Smooth muscle cell (in vitro differentiated cells): ENCODE data around the gene CRTAC1. TPM values are rescaled to one million over a fixed set of nuclear protein-coding genes. Genes with fewer than 3 reads are reported as not detected.

Source experiments
- DNase-seq: peaks from one replicate; lab custom pipeline; 2025; ENCODE audit not compliant: unreplicated experiment; lab: John Stamatoyannopoulos, UW
- H2AFZ ChIP-seq: fragments of 200-600 bp; sonication (generic); 2 replicates; pipeline ENCODE4 v1.6.0; 2016; ENCODE audit warnings: antibody characterized with exemption, low read depth, mild to moderate bottlenecking
- H3F3A ChIP-seq: fragments of 200-600 bp; sonication (generic); 2 replicates; pipeline ENCODE4 v1.6.0; 2017; ENCODE audit warnings: antibody characterized with exemption, low read depth
- H3K27ac ChIP-seq: fragments of 200-600 bp; sonication (generic); 2 replicates; pipeline ENCODE4 v1.5.1; 2016; ENCODE audit warnings: low read depth, mild to moderate bottlenecking
- H3K27me3 ChIP-seq: fragments of 200-600 bp; sonication (generic); 2 replicates; pipeline ENCODE4 v1.6.1; 2016; ENCODE audit warnings: low read depth, mild to moderate bottlenecking
- H3K36me3 ChIP-seq: fragments of 200-600 bp; sonication (generic); 2 replicates; pipeline ENCODE4 v1.5.1; 2016; ENCODE audit warnings: low read depth
- H3K4me1 ChIP-seq: fragments of 200-600 bp; sonication (generic); 2 replicates; pipeline ENCODE4 v1.5.1; 2016; ENCODE audit warnings: low read depth
- H3K4me2 ChIP-seq: fragments of 200-600 bp; sonication (generic); 2 replicates; pipeline ENCODE4 v1.6.0; 2016; ENCODE audit warnings: mild to moderate bottlenecking
- H3K4me3 ChIP-seq: fragments of 200-600 bp; sonication (generic); 2 replicates; pipeline ENCODE4 v1.5.1; 2016; ENCODE audit warnings: mild to moderate bottlenecking
- H3K79me2 ChIP-seq: fragments of 200-600 bp; sonication (generic); 2 replicates; pipeline ENCODE4 v1.6.0; 2016; ENCODE audit warnings: low read depth, mild to moderate bottlenecking
- H3K9ac ChIP-seq: fragments of 200-600 bp; sonication (generic); 2 replicates; pipeline ENCODE4 v1.6.0; 2016; ENCODE audit warnings: low read depth
- H3K9me3 ChIP-seq: fragments of 200-600 bp; sonication (generic); replicated peaks from 2 replicates; pipeline ENCODE4 v1.5.1; 2016; ENCODE audit warnings: low read depth
- H4K20me1 ChIP-seq: fragments of 200-600 bp; sonication (generic); 2 replicates; pipeline ENCODE4 v1.6.0; 2016; ENCODE audit warnings: low read depth
- WGBS: methylation state at CpG from one replicate; pipeline ENCODE4 v1.1.7; 2016; ENCODE audit warnings: low lambda C conversion rate; 5-methylcytosine and 5-hydroxymethylcytosine counted together
- polyA plus RNA-seq: library from polyadenylated mRNA; unstranded; fragments of >200 nt; fragmentation: Nextera tagmentation; extraction: Ambion mirVana; gene quantifications from 2 replicates; pipeline ENCODE4 v1.2.1, GENCODE V29; 2016
- total RNA-seq: library from RNA; depleted of rRNA; stranded (reverse); fragments of >200 nt; gene quantifications from 2 replicates; pipeline ENCODE4 v1.2.3, GENCODE V29; 2014
- TF ChIP-seq, protein P1 (sequence below): fragments of 200-600 bp; sonication (generic); IDR thresholded peaks from 2 replicates; pipeline ENCODE4 v1.5.1; 2017; ENCODE audit warnings: borderline replicate concordance, mild to moderate bottlenecking, antibody characterized with exemption; ENCODE audit not compliant: insufficient read depth, poor library complexity, severe bottlenecking

CRTAC1 gene
- total and polyA plus RNA-seq, 2 experiments from 2014 or later: 0.31 to 0.65 TPM

DNA sequence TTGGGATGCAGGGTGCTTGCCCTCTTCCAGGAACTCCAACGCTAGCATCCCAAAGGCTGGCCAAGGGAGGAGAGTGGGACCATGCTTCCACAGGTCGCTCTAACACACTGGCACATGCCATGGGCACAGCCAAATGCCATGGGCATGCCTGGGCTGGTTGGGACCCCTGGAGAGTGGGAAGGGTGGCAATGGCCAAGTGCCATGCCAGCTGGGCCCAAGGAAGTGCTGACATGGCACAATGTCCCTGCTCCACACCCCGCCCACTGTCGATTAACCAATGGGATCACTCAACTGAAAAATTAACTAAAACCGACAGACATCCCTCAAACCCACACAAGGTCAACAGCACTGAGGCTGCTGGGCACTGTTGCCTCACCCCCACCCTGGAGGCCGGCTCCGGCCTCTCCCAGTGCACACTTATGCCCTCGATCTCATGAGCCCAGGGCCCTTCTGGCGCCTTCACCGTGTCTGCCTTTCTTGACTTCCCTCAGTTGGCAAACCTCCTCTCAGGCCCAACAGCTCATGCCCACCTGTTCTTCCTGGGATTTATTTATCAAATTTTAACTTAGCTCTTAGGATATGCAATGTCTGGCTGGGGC, 97.4 kb downstream of the CRTAC1 start:
- H3K36me3 ChIP-seq: no peaks in the 10 kb centered on the region
- TF ChIP-seq, protein P1, sequence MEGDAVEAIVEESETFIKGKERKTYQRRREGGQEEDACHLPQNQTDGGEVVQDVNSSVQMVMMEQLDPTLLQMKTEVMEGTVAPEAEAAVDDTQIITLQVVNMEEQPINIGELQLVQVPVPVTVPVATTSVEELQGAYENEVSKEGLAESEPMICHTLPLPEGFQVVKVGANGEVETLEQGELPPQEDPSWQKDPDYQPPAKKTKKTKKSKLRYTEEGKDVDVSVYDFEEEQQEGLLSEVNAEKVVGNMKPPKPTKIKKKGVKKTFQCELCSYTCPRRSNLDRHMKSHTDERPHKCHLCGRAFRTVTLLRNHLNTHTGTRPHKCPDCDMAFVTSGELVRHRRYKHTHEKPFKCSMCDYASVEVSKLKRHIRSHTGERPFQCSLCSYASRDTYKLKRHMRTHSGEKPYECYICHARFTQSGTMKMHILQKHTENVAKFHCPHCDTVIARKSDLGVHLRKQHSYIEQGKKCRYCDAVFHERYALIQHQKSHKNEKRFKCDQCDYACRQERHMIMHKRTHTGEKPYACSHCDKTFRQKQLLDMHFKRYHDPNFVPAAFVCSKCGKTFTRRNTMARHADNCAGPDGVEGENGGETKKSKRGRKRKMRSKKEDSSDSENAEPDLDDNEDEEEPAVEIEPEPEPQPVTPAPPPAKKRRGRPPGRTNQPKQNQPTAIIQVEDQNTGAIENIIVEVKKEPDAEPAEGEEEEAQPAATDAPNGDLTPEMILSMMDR: no peak
- H3K27ac ChIP-seq: no peak overlapping the region
- H3K4me2 ChIP-seq: no peak overlapping the region
- no peaks in the 10 kb centered on the region for H4K20me1 ChIP-seq
- H3K9ac ChIP-seq: no peak overlapping the region
- no peak for DNase-seq
- H2AFZ ChIP-seq: no peak overlapping the region
- H3K4me3 ChIP-seq: no peak overlapping the region
- no peaks in the 10 kb centered on the region for H3K79me2 ChIP-seq
- H3F3A ChIP-seq: no peaks in the 10 kb centered on the region
- WGBS: 89% methylated on average over 10 of the region's 10 CpGs
- H3K4me1 ChIP-seq: no peaks in the 10 kb centered on the region
- H3K9me3 ChIP-seq: no peaks in the 10 kb centered on the region
- H3K27me3 ChIP-seq: peaks cover 32% of the 10 kb centered on the region

DNA sequence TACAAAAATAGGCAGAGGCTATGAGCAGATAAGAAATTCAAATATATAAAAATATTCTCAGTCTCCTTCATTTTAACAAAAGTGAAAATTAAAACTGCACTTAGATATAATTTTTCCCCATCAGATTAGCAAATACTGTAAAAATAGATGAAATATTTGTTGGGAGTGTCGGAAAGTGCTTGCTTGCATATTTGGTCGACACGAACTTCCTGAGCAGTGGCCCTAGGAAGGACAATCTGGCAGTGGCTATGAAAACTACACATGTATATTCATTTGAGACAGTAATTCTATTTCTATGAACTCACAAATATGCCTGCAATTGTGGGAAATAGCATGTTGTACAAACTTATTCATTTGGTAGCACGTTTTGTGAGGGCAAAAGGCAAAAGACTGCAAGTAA, 99.4 kb downstream of the CRTAC1 start:
- Histone ChIP-seq H3K9ac (no peak overlapping the region), H3F3A (no peaks in the 10 kb centered on the region), H3K4me1 (no peaks in the 10 kb centered on the region), H3K27ac (no peak overlapping the region), H3K4me3 (no peak overlapping the region), H4K20me1 (no peaks in the 10 kb centered on the region), H3K4me2 (no peak overlapping the region), H2AFZ (no peak overlapping the region), H3K79me2 (no peaks in the 10 kb centered on the region), H3K9me3 (no peaks in the 10 kb centered on the region), H3K36me3 (no peaks in the 10 kb centered on the region), H3K27me3 (peaks cover 41% of the 10 kb centered on the region)
- 78% methylated on average over 4 of the region's 4 CpGs for WGBS
- no peak for DNase-seq
- TF ChIP-seq, protein P1: no peak

DNA sequence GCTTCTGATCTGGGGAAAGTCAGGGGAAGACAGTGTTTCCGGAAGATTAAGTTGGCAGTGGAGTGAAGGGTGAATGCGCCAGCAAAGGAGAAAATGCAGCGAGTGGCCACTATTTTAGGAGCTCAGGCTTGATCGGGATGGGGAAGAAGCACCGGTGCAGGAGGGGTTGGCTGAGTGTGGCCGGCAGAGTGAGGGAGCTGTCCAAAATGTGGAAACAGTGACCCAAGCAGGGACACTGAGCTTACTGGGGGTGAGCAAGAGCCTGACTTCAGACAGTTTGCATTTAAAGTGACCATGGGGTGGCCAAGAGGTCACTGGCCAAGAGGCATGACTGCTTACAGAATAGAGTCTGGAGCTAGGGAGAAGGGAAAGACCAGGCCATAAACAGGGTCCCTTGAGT, 101.5 kb downstream of the CRTAC1 start:
- no peaks in the 10 kb centered on the region for H3K9me3 ChIP-seq
- H3K79me2 ChIP-seq: no peaks in the 10 kb centered on the region
- 81% methylated on average over 6 of the region's 6 CpGs for WGBS

More for the DNA sequence above, 101.5 kb downstream of the CRTAC1 start:
- Histone ChIP-seq H3K4me1 (no peaks in the 10 kb centered on the region), H3K9ac (no peak overlapping the region), H2AFZ (no peak overlapping the region), H4K20me1 (no peaks in the 10 kb centered on the region), H3K4me3 (no peak overlapping the region), H3K27me3 (peaks cover 39% of the 10 kb centered on the region), H3K4me2 (no peak overlapping the region), H3K36me3 (no peaks in the 10 kb centered on the region), H3K27ac (no peak overlapping the region), H3F3A (no peaks in the 10 kb centered on the region)
- TF ChIP-seq, protein P1: no peak
- no peak for DNase-seq
